ENCODE data around the gene SCN10A. TPM values are rescaled to one million over a fixed set of nuclear protein-coding genes. Genes with fewer than 3 reads are reported as not detected.
A peak's percentile ranks its signal among the peaks of the same experiment; 100 is the strongest.

The SCN10A gene
- total and polyA plus RNA-seq, 9 of the 15 experiments (the other 6 are each of a cell fraction or from before 2014, with no cell fraction given) = not detected

DNA sequence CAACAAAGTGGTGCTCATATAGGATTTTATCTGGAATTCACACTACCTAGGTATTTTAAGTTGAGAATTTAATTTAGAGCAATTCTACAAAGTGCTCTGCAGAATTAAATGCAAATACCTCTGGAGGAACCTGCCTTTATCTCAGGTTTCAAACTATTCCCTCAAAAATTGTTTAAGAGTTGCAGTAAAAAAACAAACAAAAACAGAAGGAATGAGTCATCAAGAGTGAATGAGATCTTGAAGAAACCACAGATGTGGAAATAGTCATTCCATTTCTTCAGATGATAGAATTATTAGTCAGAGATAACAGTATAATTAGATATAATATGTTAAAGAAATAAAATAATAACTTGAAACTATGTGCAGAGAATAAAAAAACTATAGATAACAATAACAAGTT is 85.7 kb downstream of the SCN10A start (continued):
- TF ChIP-seq ZNF121 (CRISPR knock-in tag; conservative IDR thresholded peaks at IDR 0.05) (no peak), EP400 (IDR thresholded peaks at IDR 0.05) (no peak), NR4A1 (CRISPR knock-in tag; IDR thresholded peaks at IDR 0.05) (no peak), NR4A1 (tag; IDR thresholded peaks at IDR 0.05) (no peak), ETV1 (tag; conservative IDR thresholded peaks at IDR 0.05; ENCODE audit: low read depth) (no peak), FOSL1 (tag; conservative IDR thresholded peaks at IDR 0.05) (peak; percentile 75), CHD1 (IDR thresholded peaks at IDR 0.05; ENCODE audit: low read length) (no peak), CBFA2T3 (IDR thresholded peaks at IDR 0.05) (no peak), NFATC3 (IDR thresholded peaks at IDR 0.05) (no peak), MYBL2 (IDR thresholded peaks at IDR 0.05; ENCODE audit: low read depth) (no peak), MYBL2 (CRISPR knock-in tag; IDR thresholded peaks at IDR 0.05; ENCODE audit: borderline replicate concordance) (no peak), L3MBTL2 (IDR thresholded peaks at IDR 0.05) (no peak)
- TF ChIP-seq, protein P1, sequence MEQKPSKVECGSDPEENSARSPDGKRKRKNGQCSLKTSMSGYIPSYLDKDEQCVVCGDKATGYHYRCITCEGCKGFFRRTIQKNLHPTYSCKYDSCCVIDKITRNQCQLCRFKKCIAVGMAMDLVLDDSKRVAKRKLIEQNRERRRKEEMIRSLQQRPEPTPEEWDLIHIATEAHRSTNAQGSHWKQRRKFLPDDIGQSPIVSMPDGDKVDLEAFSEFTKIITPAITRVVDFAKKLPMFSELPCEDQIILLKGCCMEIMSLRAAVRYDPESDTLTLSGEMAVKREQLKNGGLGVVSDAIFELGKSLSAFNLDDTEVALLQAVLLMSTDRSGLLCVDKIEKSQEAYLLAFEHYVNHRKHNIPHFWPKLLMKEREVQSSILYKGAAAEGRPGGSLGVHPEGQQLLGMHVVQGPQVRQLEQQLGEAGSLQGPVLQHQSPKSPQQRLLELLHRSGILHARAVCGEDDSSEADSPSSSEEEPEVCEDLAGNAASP (IDR thresholded peaks at IDR 0.05) = no peak

DNA sequence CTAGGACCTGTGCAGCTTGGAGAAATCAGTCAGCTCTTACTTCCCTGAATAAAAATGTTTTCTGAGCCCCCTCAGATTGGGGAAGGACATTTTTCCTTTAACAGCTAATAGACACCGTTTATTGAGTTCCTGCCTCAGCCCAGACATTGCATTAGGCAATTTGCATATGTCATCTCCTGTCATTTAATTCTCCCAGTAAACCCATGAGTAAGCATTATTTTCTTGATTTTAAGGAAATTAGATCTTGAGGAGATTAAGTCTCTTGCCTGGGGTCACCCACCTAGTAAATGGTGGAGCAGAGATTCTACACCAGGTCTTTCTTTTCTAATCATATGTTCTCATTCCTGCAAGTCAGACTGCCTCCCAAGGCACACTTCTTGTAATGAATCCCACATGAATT is 88.0 kb downstream of the SCN10A start:
- no peak overlapping the region for H3K27ac ChIP-seq (ENCODE audit: extremely low read depth, low read depth, low read length)
- POLR2A ChIA-PET = interaction anchor here (0.6 to 2.5 kb wide), 2 partner anchors 10 to 293 kb away, joined by 3 to 5 read pairs; no protein-coding TSS in a partner anchor
- DNase-seq (ENCODE audit: extremely low read depth in 1 of 4, low spot score in 3 of 4) (no peak), FAIRE-seq (no peak), ATAC-seq (no peak)
- H3K79me2 ChIP-seq (ENCODE audit: control insufficient read depth, insufficient read depth, low read length) = no peaks in the 10 kb centered on the region
- in situ Hi-C loops (cut with MboI) = no loop called here
- no peaks in the 10 kb centered on the region for H3K9me1 ChIP-seq (ENCODE audit: control insufficient read depth, insufficient read depth, low read length)
- no peak overlapping the region for H3K4me3 ChIP-seq
- intact Hi-C loops (cut with micrococcal nuclease) = no loop called here
- H3K9me3 ChIP-seq (replicated peaks; ENCODE audit: control insufficient read depth, insufficient read depth, low read depth, low read length) = no peaks in the 10 kb centered on the region
- peaks cover 28 to 37% of the 10 kb centered on the region in 2 experiments for H3K4me1 ChIP-seq (replicated peaks in 1 of 2; ENCODE audit: control insufficient read depth in 2 of 2, insufficient read depth in 2 of 2, low read length in 2 of 2)
- H3K27me3 ChIP-seq (ENCODE audit: control insufficient read depth in 2 of 2, insufficient read depth in 2 of 2, low read length in 2 of 2) = peaks cover 0 to 17% of the 10 kb centered on the region in 2 experiments; a peak in 2 of 5 replicates
- WGBS (ENCODE audit: insufficient coverage, low coverage, missing lambda C conversion rate) = 16% methylated on average over 1 of the region's 1 CpG
- H3K36me3 ChIP-seq (ENCODE audit: control insufficient read depth, insufficient read depth, low read length) = no peaks in the 10 kb centered on the region
- H3K9ac ChIP-seq (ENCODE audit: insufficient read depth in 1 of 2, low read depth in 2 of 2, low read length in 2 of 2) = no peak overlapping the region
- H4K20me1 ChIP-seq (replicated peaks; ENCODE audit: control insufficient read depth, insufficient read depth, low read length) = 0 out of 2 replicates have a peak, but pooled peaks cover 4% of the 10 kb centered on the region
- CTCF ChIA-PET (ENCODE audit: low intra/inter-chr PET ratio) = no interaction called here
- no TSS peak for BruUV-seq (replicated peaks)
- no peak overlapping the region for H3K4me2 ChIP-seq (ENCODE audit: insufficient read depth, low read length)
- H2AFZ ChIP-seq (ENCODE audit: low read depth, low read length) = no peak overlapping the region
- TF ChIP-seq CAMTA2 (CRISPR knock-in tag; conservative IDR thresholded peaks at IDR 0.05) (no peak), KLF6 (CRISPR knock-in tag; IDR thresholded peaks at IDR 0.05; ENCODE audit: borderline replicate concordance) (no peak), ZNF253 (CRISPR knock-in tag; conservative IDR thresholded peaks at IDR 0.05) (no peak), BRF1 (IDR thresholded peaks at IDR 0.05; ENCODE audit: borderline replicate concordance, extremely low read depth, insufficient read length) (no peak), CEBPB (tag; IDR thresholded peaks at IDR 0.05) (no peak), ZNF316 (IDR thresholded peaks at IDR 0.05) (peak; percentile 74), POLR3A (IDR thresholded peaks at IDR 0.05; ENCODE audit: borderline replicate concordance, extremely low read depth, insufficient read depth, insufficient read length) (no peak), MAFF (IDR thresholded peaks at IDR 0.05; ENCODE audit: low read length) (peak; percentile 61), ZNF699 (CRISPR knock-in tag; IDR thresholded peaks at IDR 0.05; ENCODE audit: insufficient replicate concordance) (no peak)
- TF ChIP-seq, protein P2, sequence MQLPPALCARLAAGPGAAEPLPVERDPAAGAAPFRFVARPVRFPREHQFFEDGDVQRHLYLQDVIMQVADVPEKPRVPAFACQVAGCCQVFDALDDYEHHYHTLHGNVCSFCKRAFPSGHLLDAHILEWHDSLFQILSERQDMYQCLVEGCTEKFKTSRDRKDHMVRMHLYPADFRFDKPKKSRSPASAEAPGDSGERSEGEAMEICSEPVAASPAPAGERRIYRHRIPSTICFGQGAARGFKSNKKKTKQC (CRISPR knock-in tag; IDR thresholded peaks at IDR 0.05) = no peak
